H1 (cell line): Measurements from ENCODE around the gene CBLC. TPM values are rescaled to one million over a fixed set of nuclear protein-coding genes. Genes with fewer than 3 reads are reported as not detected.

Experiments used
- CTCF ChIA-PET: fragments of 300-600 bp; sonication (Branson Sonifier 250); formaldehyde crosslinking; loops from one replicate; lab custom pipeline; 2021; ENCODE audit not compliant: partially characterized antibody; lab: Charles Lee
- POLR2A ChIA-PET: fragments of 300-600 bp; sonication (Branson Sonifier 250); formaldehyde crosslinking; loops from one replicate; lab custom pipeline; 2021; ENCODE audit warnings: inconsistent platforms; ENCODE audit not compliant: partially characterized antibody; lab: Charles Lee
- DNase-seq, 2 experiments: peaks; one replicate each; pipeline versions ENCODE4 v3.0.0 to v3.0.0-alpha.2; 2010 to 2022; ENCODE audit warnings: low spot score in 2 of 2, low read depth in 1 of 2, mixed read lengths in 1 of 2
- FAIRE-seq: peaks from 2 replicates; lab custom pipeline; 2011; peaks lifted over from hg19 to GRCh38; lab: Jason Lieb, UNC
- H2AFZ ChIP-seq: 2 replicates; pipeline ENCODE4 v1.8.1; 2012; ENCODE audit warnings: low read length, inconsistent platforms
- H2AK5ac ChIP-seq: 2 replicates; pipeline ENCODE4 v1.6.1; 2013; ENCODE audit warnings: low read depth, low read length
- H2BK120ac ChIP-seq: replicated peaks from 2 replicates; pipeline ENCODE3; 2013; ENCODE audit warnings: low read depth, low read length, inconsistent platforms
- H2BK12ac ChIP-seq: 2 replicates; pipeline ENCODE4 v1.6.1; 2013; ENCODE audit warnings: low read depth, low read length
- H2BK15ac ChIP-seq: 2 replicates; pipeline ENCODE4 v1.6.1; 2013; ENCODE audit warnings: low read length
- H2BK20ac ChIP-seq: 2 replicates; pipeline ENCODE4 v1.6.1; 2013; ENCODE audit warnings: low read length
- H2BK5ac ChIP-seq: 2 replicates; pipeline ENCODE4 v1.6.1; 2013; ENCODE audit warnings: low read depth, low read length
- H3K14ac ChIP-seq: 2 replicates; pipeline ENCODE4 v1.6.1; 2013; ENCODE audit warnings: inconsistent platforms; ENCODE audit not compliant: insufficient read length
- H3K18ac ChIP-seq: 2 replicates; pipeline ENCODE4 v1.6.1; 2013; ENCODE audit warnings: low read length; ENCODE audit errors: extremely low read depth
- H3K23ac ChIP-seq: 2 replicates; pipeline ENCODE4 v1.6.1; 2013; ENCODE audit warnings: inconsistent platforms; ENCODE audit not compliant: insufficient read length
- H3K23me2 ChIP-seq: 2 replicates; pipeline ENCODE4 v1.6.1; 2013; ENCODE audit warnings: low read depth, low read length
- H3K27ac ChIP-seq: 2 replicates; pipeline ENCODE4 v1.6.1; 2011; ENCODE audit warnings: low read depth, low read length, inconsistent platforms
- H3K27me3 ChIP-seq, 4 experiments: replicated peaks in 1 of 4; 1 replicate in 1 of 4; 2 replicates in 3 of 4; pipeline versions ENCODE4 v1.6.1 to v1.8.1; 2011 to 2013; ENCODE audit warnings: low read length in 3 of 4, mild to moderate bottlenecking in 3 of 4, inconsistent platforms in 2 of 4, mixed read lengths in 2 of 4, moderate library complexity in 1 of 4; ENCODE audit not compliant: control insufficient read depth in 3 of 4, insufficient read depth in 3 of 4; ENCODE audit errors: extremely low read depth in 1 of 4
- H3K36me3 ChIP-seq, 4 experiments: 2 replicates each; pipeline versions ENCODE4 v1.6.1 to v1.8.1; 2011 to 2013; ENCODE audit warnings: mild to moderate bottlenecking in 4 of 4, low read length in 3 of 4, moderate library complexity in 2 of 4, control low read depth in 1 of 4, inconsistent platforms in 1 of 4; ENCODE audit not compliant: insufficient read depth in 4 of 4, control insufficient read depth in 2 of 4
- H3K4ac ChIP-seq: replicated peaks from 2 replicates; pipeline ENCODE3; 2013; ENCODE audit warnings: low read length, low read depth, mixed read lengths, inconsistent platforms; ENCODE audit not compliant: insufficient read length
- H3K4me1 ChIP-seq, 4 experiments: replicated peaks in 1 of 4; 1 replicate in 1 of 4; 2 replicates in 3 of 4; pipeline versions ENCODE4 v1.6.1 to v1.8.1; 2011 to 2013; ENCODE audit warnings: low read length in 3 of 4, inconsistent platforms in 2 of 4, mixed read lengths in 1 of 4; ENCODE audit not compliant: insufficient read depth in 4 of 4, control insufficient read depth in 3 of 4
- H3K4me2 ChIP-seq, 2 experiments: 2 replicates each; pipeline versions ENCODE4 v1.6.1 to v1.8.1; 2011 to 2013; ENCODE audit warnings: low read depth in 2 of 2, low read length in 2 of 2, control low read depth in 1 of 2, inconsistent platforms in 1 of 2, mild to moderate bottlenecking in 1 of 2; ENCODE audit not compliant: insufficient read depth in 1 of 2
- H3K4me3 ChIP-seq, 4 experiments: fragments of 200-600, 300-600 bp in 1 of 4; sonication (generic), shearing (Covaris generic), sonication (Bioruptor Twin) in 1 of 4; 2 replicates each; pipeline versions ENCODE4 v1.5.1 to v1.8.1; 2011 to 2016; ENCODE audit warnings: low read length in 4 of 4, low read depth in 3 of 4, control low read depth in 2 of 4, inconsistent platforms in 2 of 4, mild to moderate bottlenecking in 2 of 4, mixed read lengths in 1 of 4, moderate library complexity in 1 of 4; ENCODE audit not compliant: insufficient read depth in 2 of 4; ENCODE audit errors: extremely low read depth in 1 of 4
- H3K56ac ChIP-seq: replicated peaks from 2 replicates; pipeline ENCODE3; 2013; ENCODE audit warnings: low read depth, mild to moderate bottlenecking, mixed read lengths, low read length, inconsistent platforms; ENCODE audit not compliant: insufficient read length
- H3K79me1 ChIP-seq: 2 replicates; pipeline ENCODE4 v1.6.1; 2013; ENCODE audit warnings: low read depth, low read length, control low read depth
- H3K79me2 ChIP-seq, 2 experiments: 2 replicates each; pipeline versions ENCODE4 v1.6.1 to v1.8.1; 2012 to 2013; ENCODE audit warnings: low read length in 2 of 2, mild to moderate bottlenecking in 2 of 2, inconsistent platforms in 1 of 2; ENCODE audit not compliant: insufficient read depth in 2 of 2, control insufficient read depth in 1 of 2
- H3K9ac ChIP-seq, 4 experiments: replicated peaks in 1 of 4; 1 replicate in 1 of 4; 2 replicates in 3 of 4; pipeline versions ENCODE4 v1.6.1 to v1.8.1; 2011 to 2013; ENCODE audit warnings: low read depth in 3 of 4, low read length in 3 of 4, control low read depth in 2 of 4, mild to moderate bottlenecking in 2 of 4, moderate library complexity in 2 of 4, inconsistent platforms in 1 of 4; ENCODE audit errors: extremely low read depth in 1 of 4
- H3K9me3 ChIP-seq, 2 experiments: 2 replicates each; pipeline versions ENCODE4 v1.6.1 to v1.8.1; 2012 to 2013; ENCODE audit warnings: mild to moderate bottlenecking in 2 of 2, moderate library complexity in 2 of 2, control low read depth in 1 of 2, inconsistent platforms in 1 of 2, low read depth in 1 of 2, low read length in 1 of 2, mixed read lengths in 1 of 2; ENCODE audit not compliant: insufficient read depth in 2 of 2
- H4K20me1 ChIP-seq, 2 experiments: replicated peaks in 1 of 2; 2 replicates each; pipeline versions ENCODE3 to v1.8.1; 2011 to 2013; ENCODE audit warnings: inconsistent platforms in 2 of 2, low read length in 2 of 2, mild to moderate bottlenecking in 1 of 2; ENCODE audit not compliant: insufficient read depth in 2 of 2, control insufficient read depth in 1 of 2
- H4K5ac ChIP-seq: 2 replicates; pipeline ENCODE4 v1.6.1; 2013; ENCODE audit warnings: low read length, low read depth, mixed read lengths, inconsistent platforms; ENCODE audit not compliant: insufficient read length
- H4K8ac ChIP-seq: 2 replicates; pipeline ENCODE4 v1.8.0; 2013; ENCODE audit warnings: mild to moderate bottlenecking, moderate library complexity, low read length, inconsistent platforms; ENCODE audit not compliant: insufficient read depth; ENCODE audit errors: extremely low read depth
- H4K91ac ChIP-seq: replicated peaks from 2 replicates; pipeline ENCODE3; 2013; ENCODE audit warnings: low read length, mixed read lengths, inconsistent platforms; ENCODE audit not compliant: insufficient read length
- RAD21 ChIP-seq, 2 experiments: IDR thresholded peaks in 1 of 2; conservative IDR thresholded peaks in 1 of 2; 2 replicates each; pipeline ENCODE4 v1.6.1; 2011; ENCODE audit warnings: low read depth in 2 of 2, low read length in 2 of 2, improper control_type of control experiment in 1 of 2, inconsistent platforms in 1 of 2, mild to moderate bottlenecking in 1 of 2, moderate library complexity in 1 of 2
- WGBS, 2 experiments: shearing (Covaris generic) in 1 of 2; methylation state at CpG; one replicate each; pipeline versions ENCODE4 v1.1.6 to v1.1.7; 2013 to 2015; ENCODE audit warnings: low lambda C conversion rate in 2 of 2, mixed read lengths in 2 of 2, inconsistent platforms in 1 of 2, low coverage in 1 of 2, missing lambda C conversion rate in 1 of 2; ENCODE audit not compliant: insufficient replicate concordance in 2 of 2, insufficient coverage in 1 of 2, insufficient read length in 1 of 2; ENCODE audit errors: extremely low coverage in 1 of 2, missing lambda C conversion rate in 1 of 2; 5-methylcytosine and 5-hydroxymethylcytosine counted together
- polyA plus RNA-seq, 7 experiments: library from polyadenylated mRNA; depleted of rRNA in 3 of 7; stranded (reverse) in 5 of 7; unstranded in 2 of 7; fragments of >200 nt in 5 of 7; fragments of 200-250 nt in 2 of 7; gene quantifications; 1 replicate in 5 of 7; 2 replicates in 1 of 7; 4 replicates in 1 of 7; pipeline versions ENCODE4 v1.2.1 to v1.2.3, GENCODE V29; 2011 to 2013; ENCODE audit warnings: missing spikeins in 2 of 7, mixed read lengths in 2 of 7
- total RNA-seq: library from RNA; stranded (reverse); fragmentation: NEBNext Ultra II Directional; extraction: Animal tissue kit (Norgen Biotek cat#: 25700); gene quantifications from 2 replicates; pipeline ENCODE4 v1.2.1, GENCODE V29; 2021
- TF ChIP-seq, protein P1 (sequence below): IDR thresholded peaks from 2 replicates; pipeline ENCODE4 v1.6.1; 2011; ENCODE audit warnings: low read length, improper control_type of control experiment

Gene CBLC
- total and polyA plus RNA-seq, 2 of the 8 experiments (the other 6 are each of a cell fraction or from before 2014, with no cell fraction given): 17.4 to 35.7 TPM

DNA sequence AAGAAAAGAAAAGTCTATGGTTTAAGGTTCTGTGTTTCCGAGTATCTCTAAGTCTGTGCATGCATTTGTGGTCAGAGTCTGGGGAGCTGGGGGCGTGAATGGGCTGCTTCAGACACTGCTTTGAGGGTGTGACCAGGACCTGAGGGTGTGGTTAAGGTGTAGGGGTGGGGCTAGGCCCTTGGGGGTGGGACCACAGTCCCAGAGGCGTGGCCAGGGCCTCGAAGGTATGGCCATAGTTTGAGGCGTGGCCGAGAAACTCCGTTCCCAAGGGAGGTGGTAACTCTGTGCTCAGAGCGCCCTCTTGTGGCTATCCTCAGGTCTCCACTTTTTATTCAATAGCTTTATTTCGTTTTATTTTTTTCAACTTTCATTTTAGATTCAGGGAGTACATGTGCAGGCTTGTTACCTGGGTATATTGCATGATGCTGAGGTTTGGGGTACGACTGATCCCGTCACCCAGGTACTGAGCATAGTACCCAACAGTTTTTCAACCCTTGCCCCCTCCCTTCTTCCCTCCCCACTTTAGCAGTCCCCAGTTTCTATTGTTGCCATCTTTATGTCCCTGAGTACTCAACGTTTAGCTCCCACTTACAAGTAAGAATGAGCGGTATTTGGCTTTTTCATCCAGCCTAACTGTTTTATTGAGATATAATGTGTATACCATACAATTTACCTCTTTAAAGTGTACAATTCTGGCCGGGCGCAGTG is 7.0 kb upstream of the CBLC start:
- peaks cover 0 to 2% (median under 1%) of the 10 kb centered on the region in 4 experiments; a peak in 2 of 7 replicates for H3K4me1 ChIP-seq
- H2AK5ac ChIP-seq: no peak overlapping the region
- no peak overlapping the region for H3K4me2 ChIP-seq
- ChIA-PET POLR2A (interaction anchor here (0.6 to 2.4 kb wide), 11 partner anchors 13 to 161 kb away, joined by 3 to 12 read pairs (median 5); partner anchors contain the start of gene BCAM), CTCF (interaction anchor here (0.7 to 16.4 kb wide), 47 partner anchors 8 to 916 kb away, joined by 3 to 468 read pairs (median 5); partner anchors contain the start of genes BCAM and IGSF23)
- no peaks in the 10 kb centered on the region for H3K36me3 ChIP-seq
- H3K23ac ChIP-seq: no peak overlapping the region
- no peak overlapping the region for H4K5ac ChIP-seq
- H3K14ac ChIP-seq: no peak overlapping the region
- no peak overlapping the region for H2BK5ac ChIP-seq
- H4K8ac ChIP-seq: no peak overlapping the region
- no peaks in the 10 kb centered on the region; a peak in 2 of 7 replicates for H3K27me3 ChIP-seq
- H3K79me1 ChIP-seq: no peaks in the 10 kb centered on the region; the same call in 1 of the 2 replicates
- peak overlapping the region; percentile 95 for H2AFZ ChIP-seq
- no peak overlapping the region for H3K9ac ChIP-seq
- H3K23me2 ChIP-seq: no peaks in the 10 kb centered on the region
- peak; percentile 90 to 99 for DNase-seq
- H3K79me2 ChIP-seq: no peaks in the 10 kb centered on the region
- H4K91ac ChIP-seq: no peak overlapping the region
- H3K56ac ChIP-seq: no peak overlapping the region
- WGBS, 2 experiments: 32% methylated on average over 12 of the region's 15 CpGs; no CpG with 5 or more reads in 1 of the 2 experiments
- no peak overlapping the region for H3K4ac ChIP-seq
- H3K27ac ChIP-seq: no peak overlapping the region
- no peak overlapping the region for H2BK12ac ChIP-seq
- H3K9me3 ChIP-seq: peaks cover 0 to 6% of the 10 kb centered on the region in 2 experiments; a peak in 2 of 4 replicates
- H2BK120ac ChIP-seq: no peak overlapping the region
- H2BK20ac ChIP-seq: no peak overlapping the region
- no peak overlapping the region for H3K4me3 ChIP-seq
- H3K18ac ChIP-seq: no peak overlapping the region
- no peaks in the 10 kb centered on the region for H4K20me1 ChIP-seq
- FAIRE-seq: peak; percentile 97
- H2BK15ac ChIP-seq: no peak overlapping the region
- TF ChIP-seq, protein P1, sequence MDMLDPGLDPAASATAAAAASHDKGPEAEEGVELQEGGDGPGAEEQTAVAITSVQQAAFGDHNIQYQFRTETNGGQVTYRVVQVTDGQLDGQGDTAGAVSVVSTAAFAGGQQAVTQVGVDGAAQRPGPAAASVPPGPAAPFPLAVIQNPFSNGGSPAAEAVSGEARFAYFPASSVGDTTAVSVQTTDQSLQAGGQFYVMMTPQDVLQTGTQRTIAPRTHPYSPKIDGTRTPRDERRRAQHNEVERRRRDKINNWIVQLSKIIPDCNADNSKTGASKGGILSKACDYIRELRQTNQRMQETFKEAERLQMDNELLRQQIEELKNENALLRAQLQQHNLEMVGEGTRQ: no peak
- TF ChIP-seq RAD21 (IDR thresholded peaks at IDR 0.05 in 1 of 2, conservative IDR thresholded peaks at IDR 0.05 in 1 of 2; ENCODE audit: low read depth in 2 of 2, low read length in 2 of 2): peak; percentile 93 to 96
